ENCODE measurements around the gene EQTN.

Gene EQTN

GRCh38 chr9:27328483-27328882 lies 31.5 kb upstream of the EQTN start:
- intact Hi-C loops (cut with DNase I; ENCODE audit: low total_unique reads) = no loop called here
- DNase-seq = no peak
- no peak overlapping the region for H3K27ac ChIP-seq
- H3K4me3 ChIP-seq = no peak overlapping the region
- no peak for TF ChIP-seq CTCF (IDR thresholded peaks at IDR 0.05)
- H3K9me3 ChIP-seq = no peaks in the 10 kb centered on the region
- H3K27me3 ChIP-seq = no peaks in the 10 kb centered on the region
- H3K36me3 ChIP-seq = peaks cover 5 to 11% (median 7%) of the 10 kb centered on the region in 3 donors
- peaks cover 0 to 3% (median 2%) of the 10 kb centered on the region in 4 donors for H3K4me1 ChIP-seq

- Histone ChIP-seq H3K4me1 (peaks cover 0 to 4% (median 0%) of the 10 kb centered on the region in 4 donors), H3K27me3 (no peaks in the 10 kb centered on the region), H3K36me3 (no peaks in the 10 kb centered on the region), H3K27ac (no peak overlapping the region), H3K4me3 (no peak overlapping the region), H3K9me3 (no peaks in the 10 kb centered on the region)
- no peak for DNase-seq
- no peak for TF ChIP-seq CTCF (IDR thresholded peaks at IDR 0.05)
- intact Hi-C loops (cut with DNase I; ENCODE audit: low total_unique reads) = no loop called here
These were observed 14.2 kb upstream of the EQTN start for GRCh38 chr9:27311184-27311583.

- TF ChIP-seq CTCF (IDR thresholded peaks at IDR 0.05) = no peak
- no peak overlapping the region for H3K4me3 ChIP-seq
- no peak overlapping the region for H3K27ac ChIP-seq
- no peaks in the 10 kb centered on the region for H3K36me3 ChIP-seq
- peaks cover 0 to 4% (median 0%) of the 10 kb centered on the region in 4 donors for H3K4me1 ChIP-seq
- no peaks in the 10 kb centered on the region for H3K27me3 ChIP-seq
- intact Hi-C loops (cut with DNase I; ENCODE audit: low total_unique reads) = no loop called here
- DNase-seq = no peak
- no peaks in the 10 kb centered on the region for H3K9me3 ChIP-seq
These were observed 13.6 kb upstream of the EQTN start for GRCh38 chr9:27310582-27310981.

GRCh38 chr9:27308691-27309390 lies 11.9 kb upstream of the EQTN start:
- no peaks in the 10 kb centered on the region for H3K36me3 ChIP-seq
- no peaks in the 10 kb centered on the region for H3K27me3 ChIP-seq
- H3K4me3 ChIP-seq = no peak overlapping the region
- no peak for DNase-seq
- TF ChIP-seq CTCF (IDR thresholded peaks at IDR 0.05) = no peak
- no peak overlapping the region for H3K27ac ChIP-seq
- intact Hi-C loops (cut with DNase I; ENCODE audit: low total_unique reads) = no loop called here
- H3K4me1 ChIP-seq = peaks cover 0 to 4% (median 0%) of the 10 kb centered on the region in 4 donors
- H3K9me3 ChIP-seq = no peaks in the 10 kb centered on the region

GRCh38 chr9:27304521-27304920 lies 7.6 kb upstream of the EQTN start:
- Histone ChIP-seq H3K27ac (no peak overlapping the region), H3K36me3 (no peaks in the 10 kb centered on the region), H3K4me3 (no peak overlapping the region), H3K27me3 (no peaks in the 10 kb centered on the region), H3K9me3 (no peaks in the 10 kb centered on the region), H3K4me1 (no peaks in the 10 kb centered on the region)
- DNase-seq = no peak
- no peak for TF ChIP-seq CTCF (IDR thresholded peaks at IDR 0.05)
- intact Hi-C loops (cut with DNase I; ENCODE audit: low total_unique reads) = no loop called here
